ENCODE data around the gene GH1. TPM values are rescaled to one million over a fixed set of nuclear protein-coding genes. Genes with fewer than 3 reads are reported as not detected.

GH1 gene
- total RNA-seq, 1 experiment from 2014 or later: not detected

DNA sequence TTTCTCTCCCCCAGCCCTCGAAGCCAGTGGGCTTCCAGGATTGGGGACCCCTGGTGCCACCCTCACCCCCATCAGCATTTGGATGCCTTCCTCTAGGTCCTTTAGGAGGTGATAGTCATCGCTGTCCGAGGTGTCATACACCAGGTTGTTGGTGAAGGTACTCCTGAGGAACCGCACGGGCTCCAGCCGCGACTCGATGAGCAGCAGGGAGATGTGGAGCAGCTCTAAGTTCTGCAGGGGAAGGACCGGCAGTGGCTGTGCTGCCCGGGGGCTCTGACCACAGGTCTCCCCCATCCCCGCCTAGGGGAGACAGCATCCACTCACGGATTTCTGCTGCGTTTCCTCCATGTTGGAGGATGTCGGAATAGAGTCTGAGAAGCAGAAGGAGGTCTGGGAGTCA lies 8.5 kb downstream of the GH1 start:
- Histone ChIP-seq H3K9ac (ENCODE audit: low read length) (no peak overlapping the region), H4K20me1 (ENCODE audit: insufficient read depth) (no peaks in the 10 kb centered on the region), H3K4me1 (ENCODE audit: control insufficient read depth in 1 of 2, insufficient read depth in 2 of 2, low read length in 2 of 2) (no peaks in the 10 kb centered on the region), H3K79me2 (ENCODE audit: insufficient read depth, low read length) (no peaks in the 10 kb centered on the region), H3K27me3 (ENCODE audit: insufficient read depth, low read length) (no peaks in the 10 kb centered on the region; the same call in 1 of the 2 replicates), H3K36me3 (ENCODE audit: control insufficient read depth in 1 of 2, insufficient read depth in 2 of 2, low read length in 2 of 2) (no peaks in the 10 kb centered on the region), H3K9me3 (ENCODE audit: control insufficient read depth in 1 of 2, insufficient read depth in 1 of 2, low read depth in 1 of 2, low read length in 2 of 2) (no peaks in the 10 kb centered on the region), H3K4me2 (ENCODE audit: low read length) (no peak overlapping the region), H3K27ac (ENCODE audit: low read depth, low read length) (no peak overlapping the region), H3K9me2 (ENCODE audit: insufficient read depth) (no peaks in the 10 kb centered on the region), H2AFZ (ENCODE audit: low read depth, low read length, poor library complexity, severe bottlenecking) (no peak overlapping the region), H3K4me3 (replicated peaks in 1 of 2; ENCODE audit: low read depth in 1 of 2, low read length in 2 of 2) (no peak overlapping the region)
- DNase-seq (ENCODE audit: low read depth, low spot score) (no peak), ATAC-seq (no peak)
- POLR2A ChIA-PET: no interaction called here
- RAD21 ChIA-PET (ENCODE audit: low non-redundant PET in 1 of 2, low total read pairs in 2 of 2, uncharacterized antibody in 2 of 2, unreplicated experiment in 2 of 2): no interaction called here
- CTCF ChIA-PET: interaction anchor here (1.1 to 3.6 kb wide), 5 partner anchors 9 to 223 kb away, joined by 3 to 28 read pairs (median 8); partner anchors contain the start of gene GH1
- no TSS peak for BruUV-seq (replicated peaks)
- intact Hi-C loops (cut with micrococcal nuclease): loop anchor here (5.0 kb wide), 1 partner anchor 372 kb away; no protein-coding TSS in a partner anchor
- TF ChIP-seq, protein P1, sequence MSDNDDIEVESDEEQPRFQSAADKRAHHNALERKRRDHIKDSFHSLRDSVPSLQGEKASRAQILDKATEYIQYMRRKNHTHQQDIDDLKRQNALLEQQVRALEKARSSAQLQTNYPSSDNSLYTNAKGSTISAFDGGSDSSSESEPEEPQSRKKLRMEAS (IDR thresholded peaks at IDR 0.05): no peak
- TF ChIP-seq ZNF274 (IDR thresholded peaks at IDR 0.05; ENCODE audit: low read depth, low read length) (no peak), EZH2 (IDR thresholded peaks at IDR 0.05) (no peak), JUND (IDR thresholded peaks at IDR 0.05) (no peak), POLR2A (IDR thresholded peaks at IDR 0.05; ENCODE audit: borderline replicate concordance, extremely low read depth, insufficient read depth, insufficient read length) (no peak), EGR1 (IDR thresholded peaks at IDR 0.05; ENCODE audit: low read depth) (no peak), SIN3A (IDR thresholded peaks at IDR 0.05; ENCODE audit: low read depth) (no peak), TCF7L2 (IDR thresholded peaks at IDR 0.05; ENCODE audit: borderline replicate concordance, extremely low read depth, insufficient read depth, insufficient read length) (no peak), ELF1 (IDR thresholded peaks at IDR 0.05; ENCODE audit: borderline replicate concordance, low read depth) (no peak), RAD21 (IDR thresholded peaks at IDR 0.05; ENCODE audit: low read depth) (no peak), CBX3 (IDR thresholded peaks at IDR 0.05; ENCODE audit: low read depth) (no peak), CEBPB (IDR thresholded peaks at IDR 0.05; ENCODE audit: low read depth) (no peak)
- TF ChIP-seq, protein P2, sequence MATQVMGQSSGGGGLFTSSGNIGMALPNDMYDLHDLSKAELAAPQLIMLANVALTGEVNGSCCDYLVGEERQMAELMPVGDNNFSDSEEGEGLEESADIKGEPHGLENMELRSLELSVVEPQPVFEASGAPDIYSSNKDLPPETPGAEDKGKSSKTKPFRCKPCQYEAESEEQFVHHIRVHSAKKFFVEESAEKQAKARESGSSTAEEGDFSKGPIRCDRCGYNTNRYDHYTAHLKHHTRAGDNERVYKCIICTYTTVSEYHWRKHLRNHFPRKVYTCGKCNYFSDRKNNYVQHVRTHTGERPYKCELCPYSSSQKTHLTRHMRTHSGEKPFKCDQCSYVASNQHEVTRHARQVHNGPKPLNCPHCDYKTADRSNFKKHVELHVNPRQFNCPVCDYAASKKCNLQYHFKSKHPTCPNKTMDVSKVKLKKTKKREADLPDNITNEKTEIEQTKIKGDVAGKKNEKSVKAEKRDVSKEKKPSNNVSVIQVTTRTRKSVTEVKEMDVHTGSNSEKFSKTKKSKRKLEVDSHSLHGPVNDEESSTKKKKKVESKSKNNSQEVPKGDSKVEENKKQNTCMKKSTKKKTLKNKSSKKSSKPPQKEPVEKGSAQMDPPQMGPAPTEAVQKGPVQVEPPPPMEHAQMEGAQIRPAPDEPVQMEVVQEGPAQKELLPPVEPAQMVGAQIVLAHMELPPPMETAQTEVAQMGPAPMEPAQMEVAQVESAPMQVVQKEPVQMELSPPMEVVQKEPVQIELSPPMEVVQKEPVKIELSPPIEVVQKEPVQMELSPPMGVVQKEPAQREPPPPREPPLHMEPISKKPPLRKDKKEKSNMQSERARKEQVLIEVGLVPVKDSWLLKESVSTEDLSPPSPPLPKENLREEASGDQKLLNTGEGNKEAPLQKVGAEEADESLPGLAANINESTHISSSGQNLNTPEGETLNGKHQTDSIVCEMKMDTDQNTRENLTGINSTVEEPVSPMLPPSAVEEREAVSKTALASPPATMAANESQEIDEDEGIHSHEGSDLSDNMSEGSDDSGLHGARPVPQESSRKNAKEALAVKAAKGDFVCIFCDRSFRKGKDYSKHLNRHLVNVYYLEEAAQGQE (IDR thresholded peaks at IDR 0.05; ENCODE audit: low read depth): no peak
- TF ChIP-seq, protein P3, sequence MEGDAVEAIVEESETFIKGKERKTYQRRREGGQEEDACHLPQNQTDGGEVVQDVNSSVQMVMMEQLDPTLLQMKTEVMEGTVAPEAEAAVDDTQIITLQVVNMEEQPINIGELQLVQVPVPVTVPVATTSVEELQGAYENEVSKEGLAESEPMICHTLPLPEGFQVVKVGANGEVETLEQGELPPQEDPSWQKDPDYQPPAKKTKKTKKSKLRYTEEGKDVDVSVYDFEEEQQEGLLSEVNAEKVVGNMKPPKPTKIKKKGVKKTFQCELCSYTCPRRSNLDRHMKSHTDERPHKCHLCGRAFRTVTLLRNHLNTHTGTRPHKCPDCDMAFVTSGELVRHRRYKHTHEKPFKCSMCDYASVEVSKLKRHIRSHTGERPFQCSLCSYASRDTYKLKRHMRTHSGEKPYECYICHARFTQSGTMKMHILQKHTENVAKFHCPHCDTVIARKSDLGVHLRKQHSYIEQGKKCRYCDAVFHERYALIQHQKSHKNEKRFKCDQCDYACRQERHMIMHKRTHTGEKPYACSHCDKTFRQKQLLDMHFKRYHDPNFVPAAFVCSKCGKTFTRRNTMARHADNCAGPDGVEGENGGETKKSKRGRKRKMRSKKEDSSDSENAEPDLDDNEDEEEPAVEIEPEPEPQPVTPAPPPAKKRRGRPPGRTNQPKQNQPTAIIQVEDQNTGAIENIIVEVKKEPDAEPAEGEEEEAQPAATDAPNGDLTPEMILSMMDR (IDR thresholded peaks at IDR 0.05 in 2 of 3, conservative IDR thresholded peaks at IDR 0.05 in 1 of 3; ENCODE audit: borderline replicate concordance in 1 of 3, insufficient read depth in 1 of 3, low read depth in 2 of 3, low read length in 2 of 3): no peak
- TF ChIP-seq, protein P4, sequence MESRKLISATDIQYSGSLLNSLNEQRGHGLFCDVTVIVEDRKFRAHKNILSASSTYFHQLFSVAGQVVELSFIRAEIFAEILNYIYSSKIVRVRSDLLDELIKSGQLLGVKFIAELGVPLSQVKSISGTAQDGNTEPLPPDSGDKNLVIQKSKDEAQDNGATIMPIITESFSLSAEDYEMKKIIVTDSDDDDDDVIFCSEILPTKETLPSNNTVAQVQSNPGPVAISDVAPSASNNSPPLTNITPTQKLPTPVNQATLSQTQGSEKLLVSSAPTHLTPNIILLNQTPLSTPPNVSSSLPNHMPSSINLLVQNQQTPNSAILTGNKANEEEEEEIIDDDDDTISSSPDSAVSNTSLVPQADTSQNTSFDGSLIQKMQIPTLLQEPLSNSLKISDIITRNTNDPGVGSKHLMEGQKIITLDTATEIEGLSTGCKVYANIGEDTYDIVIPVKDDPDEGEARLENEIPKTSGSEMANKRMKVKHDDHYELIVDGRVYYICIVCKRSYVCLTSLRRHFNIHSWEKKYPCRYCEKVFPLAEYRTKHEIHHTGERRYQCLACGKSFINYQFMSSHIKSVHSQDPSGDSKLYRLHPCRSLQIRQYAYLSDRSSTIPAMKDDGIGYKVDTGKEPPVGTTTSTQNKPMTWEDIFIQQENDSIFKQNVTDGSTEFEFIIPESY (IDR thresholded peaks at IDR 0.05; ENCODE audit: extremely low read depth, insufficient replicate concordance, low read length): no peak
- TF ChIP-seq, protein P5, sequence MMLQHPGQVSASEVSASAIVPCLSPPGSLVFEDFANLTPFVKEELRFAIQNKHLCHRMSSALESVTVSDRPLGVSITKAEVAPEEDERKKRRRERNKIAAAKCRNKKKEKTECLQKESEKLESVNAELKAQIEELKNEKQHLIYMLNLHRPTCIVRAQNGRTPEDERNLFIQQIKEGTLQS (IDR thresholded peaks at IDR 0.05): no peak
